Measurements from ENCODE around the gene PDSS2. TPM values are rescaled to one million over a fixed set of nuclear protein-coding genes. Genes with fewer than 3 reads are reported as not detected.

PDSS2 gene
- total RNA-seq, 1 experiment from 2014 or later, result 12.1 TPM

DNA sequence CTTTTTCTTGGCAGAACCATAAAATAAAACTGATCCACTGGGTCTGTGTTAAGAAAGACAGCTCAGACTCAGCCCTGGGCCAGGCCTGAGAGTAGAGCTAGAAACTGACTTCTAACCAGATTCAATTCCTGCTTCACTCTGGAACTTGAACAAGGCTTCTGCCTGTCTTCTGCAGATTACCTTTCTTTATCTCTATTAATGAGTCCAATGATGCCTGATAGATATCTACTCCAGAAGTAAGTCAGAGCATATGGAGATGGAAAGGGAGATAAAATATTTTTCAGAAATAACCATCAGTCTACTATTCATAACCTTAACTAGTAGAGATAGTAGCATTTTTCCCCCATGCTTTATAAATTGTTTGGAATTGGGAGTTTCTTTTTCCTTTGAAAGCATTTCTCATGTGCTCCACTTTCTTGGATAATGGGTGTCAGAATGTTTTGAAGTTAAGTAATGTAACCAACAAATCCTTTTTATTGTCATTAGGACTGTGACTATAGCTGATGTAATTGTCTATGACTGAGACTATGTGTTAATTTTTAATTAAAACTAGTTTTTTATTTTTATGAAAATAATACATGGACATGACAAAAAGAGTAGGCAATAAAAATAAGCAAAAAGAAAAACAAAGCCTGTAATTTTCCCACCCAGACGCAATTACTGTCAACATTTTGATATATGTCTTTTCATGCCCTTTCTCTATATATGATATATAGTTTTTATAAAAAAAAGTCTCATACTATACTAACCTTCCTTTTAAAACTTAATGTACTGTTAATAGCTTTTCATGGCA is 37.7 kb upstream of the PDSS2 start:
- Histone ChIP-seq H3K79me2 (ENCODE audit: insufficient read depth, low read length) (no peaks in the 10 kb centered on the region), H2BK12ac (ENCODE audit: insufficient read length, low read depth, low read length) (no peak overlapping the region), H2AK5ac (ENCODE audit: insufficient read length, low read length) (no peak overlapping the region), H4K91ac (ENCODE audit: insufficient read length, low read depth, low read length) (no peak overlapping the region), H2BK15ac (ENCODE audit: low read depth, low read length) (no peak overlapping the region), H4K5ac (ENCODE audit: insufficient read length, low read depth, low read length) (no peak overlapping the region), H3K9ac (ENCODE audit: extremely low read depth, insufficient read length, low read length) (no peak overlapping the region), H2BK20ac (ENCODE audit: low read depth, low read length, poor library complexity, severe bottlenecking) (no peak overlapping the region), H3K9me3 (ENCODE audit: control insufficient read depth, low read depth, low read length) (no peaks in the 10 kb centered on the region), H2AFZ (ENCODE audit: low read length) (no peak overlapping the region), H3K27me3 (ENCODE audit: insufficient read depth, low read length) (peaks cover 1% of the 10 kb centered on the region; the same call in 1 of the 2 replicates), H3K27ac (ENCODE audit: insufficient read length, low read depth, low read length) (no peak overlapping the region), H3K23me2 (ENCODE audit: insufficient read length, low read depth, low read length, poor library complexity, severe bottlenecking) (no peaks in the 10 kb centered on the region), H3K79me1 (ENCODE audit: insufficient read depth, low read depth, low read length, poor library complexity, severe bottlenecking) (no peaks in the 10 kb centered on the region), H2BK5ac (ENCODE audit: insufficient read length, low read length) (no peak overlapping the region), H4K8ac (replicated peaks; ENCODE audit: insufficient read length, low read depth, low read length) (no peak overlapping the region), H3T11ph (ENCODE audit: low read length) (no peak overlapping the region), H3K23ac (ENCODE audit: insufficient read length, low read depth, low read length) (no peak overlapping the region), H3K4me1 (ENCODE audit: insufficient read depth, low read length) (peaks cover 8% of the 10 kb centered on the region), H3K14ac (ENCODE audit: insufficient read depth, low read length) (no peak overlapping the region), H3K56ac (ENCODE audit: insufficient read length, low read depth, low read length) (no peak overlapping the region), H3K4ac (ENCODE audit: low read depth, low read length) (no peak overlapping the region), H3K18ac (ENCODE audit: insufficient read length, low read depth, low read length) (no peak overlapping the region), H2BK120ac (ENCODE audit: low read depth, low read length, poor library complexity, severe bottlenecking) (no peak overlapping the region), H4K20me1 (ENCODE audit: control insufficient read depth, insufficient read depth, insufficient read length) (no peaks in the 10 kb centered on the region), H3K4me2 (ENCODE audit: insufficient read depth, insufficient read length, low read length) (no peak overlapping the region)
- Mint-ChIP-seq H3K4me1 (peaks cover 3 to 14% of the 10 kb centered on the region in 2 experiments; a peak in 3 of 4 replicates), H3K36me3 (ENCODE audit: insufficient read depth in 1 of 3, low read depth in 3 of 3) (no peaks in the 10 kb centered on the region), H3K27me3 (ENCODE audit: low read depth) (peaks cover 2% of the 10 kb centered on the region), H3K27ac (no peak overlapping the region), H3K4me3 (no peak overlapping the region), H3K9me3 (no peaks in the 10 kb centered on the region)
- DNase-seq, result no peak
- TF ChIP-seq, protein P1, sequence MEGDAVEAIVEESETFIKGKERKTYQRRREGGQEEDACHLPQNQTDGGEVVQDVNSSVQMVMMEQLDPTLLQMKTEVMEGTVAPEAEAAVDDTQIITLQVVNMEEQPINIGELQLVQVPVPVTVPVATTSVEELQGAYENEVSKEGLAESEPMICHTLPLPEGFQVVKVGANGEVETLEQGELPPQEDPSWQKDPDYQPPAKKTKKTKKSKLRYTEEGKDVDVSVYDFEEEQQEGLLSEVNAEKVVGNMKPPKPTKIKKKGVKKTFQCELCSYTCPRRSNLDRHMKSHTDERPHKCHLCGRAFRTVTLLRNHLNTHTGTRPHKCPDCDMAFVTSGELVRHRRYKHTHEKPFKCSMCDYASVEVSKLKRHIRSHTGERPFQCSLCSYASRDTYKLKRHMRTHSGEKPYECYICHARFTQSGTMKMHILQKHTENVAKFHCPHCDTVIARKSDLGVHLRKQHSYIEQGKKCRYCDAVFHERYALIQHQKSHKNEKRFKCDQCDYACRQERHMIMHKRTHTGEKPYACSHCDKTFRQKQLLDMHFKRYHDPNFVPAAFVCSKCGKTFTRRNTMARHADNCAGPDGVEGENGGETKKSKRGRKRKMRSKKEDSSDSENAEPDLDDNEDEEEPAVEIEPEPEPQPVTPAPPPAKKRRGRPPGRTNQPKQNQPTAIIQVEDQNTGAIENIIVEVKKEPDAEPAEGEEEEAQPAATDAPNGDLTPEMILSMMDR (conservative IDR thresholded peaks at IDR 0.05), result no peak
- WGBS (ENCODE audit: extremely low coverage, insufficient read length, low lambda C conversion rate), result no CpG with 5 or more reads among the region's 1 CpG
